DMS79 (cell line): ENCODE measurements around the gene ELMO3.

Experiments
- DNase-seq: peaks from one replicate; lab custom pipeline; 2025; lab: John Stamatoyannopoulos, UW

Gene ELMO3

GRCh38 chr16:67242138-67242730, 43.3 kb downstream of the ELMO3 start:
- DNase-seq = no peak

GRCh38 chr16:67243481-67243880, 44.5 kb downstream of the ELMO3 start:
- no peak for DNase-seq

GRCh38 chr16:67244387-67245185, 45.7 kb downstream of the ELMO3 start:
- DNase-seq = no peak

- DNase-seq = no peak
Measured at GRCh38 chr16:67245186-67245585, 46.3 kb downstream of the ELMO3 start.

- no peak for DNase-seq
Measured at GRCh38 chr16:67245674-67246080, 46.7 kb downstream of the ELMO3 start.

GRCh38 chr16:67246081-67246755, 47.3 kb downstream of the ELMO3 start:
- peak; percentile 5 for DNase-seq

GRCh38 chr16:67246756-67247191, 47.8 kb downstream of the ELMO3 start:
- peak; percentile 50 for DNase-seq

- peak; percentile 79 for DNase-seq
Measured at GRCh38 chr16:67247192-67248072, 48.5 kb downstream of the ELMO3 start, which contains the start of gene FHOD1. Gene FHOD1 (minus strand): TSS chr16:67247481. CDS start chr16:67247410, 71 bp downstream.

- no peak for DNase-seq
Measured at GRCh38 chr16:67248073-67248400, 49.1 kb downstream of the ELMO3 start.

- DNase-seq = no peak
Measured at GRCh38 chr16:67248401-67249177, 49.7 kb downstream of the ELMO3 start, which contains the start of gene SLC9A5. Gene SLC9A5 (plus strand): TSS chr16:67248979. CDS start chr16:67249015, 36 bp downstream.

- DNase-seq = no peak
Measured at GRCh38 chr16:67249178-67250044, 50.5 kb downstream of the ELMO3 start.

- DNase-seq = no peak
Measured at GRCh38 chr16:67250045-67250327, 51.1 kb downstream of the ELMO3 start.

GRCh38 chr16:67252609-67253497, 53.9 kb downstream of the ELMO3 start:
- no peak for DNase-seq
